Activated naive CD4-positive, alpha-beta T cell treated with anti-CD3 and anti-CD28 coated beads, Interleukin-2, amount 50 U/mL, for 24 hours (primary cell): ENCODE measurements around the gene TMPRSS7.

ENCODE experiments used
- H3K27ac Mint-ChIP-seq: one replicate; pipeline ENCODE4 v1.8.0; 2021; ENCODE audit warnings: mild to moderate bottlenecking, mixed read lengths
- H3K27me3 Mint-ChIP-seq: one replicate; pipeline ENCODE4 v1.8.0; 2021; ENCODE audit warnings: mixed read lengths
- H3K36me3 Mint-ChIP-seq: one replicate; pipeline ENCODE4 v1.8.0; 2021; ENCODE audit warnings: mixed read lengths
- H3K4me1 Mint-ChIP-seq: one replicate; pipeline ENCODE4 v1.8.0; 2021; ENCODE audit warnings: mixed read lengths
- H3K4me3 Mint-ChIP-seq: one replicate; pipeline ENCODE4 v1.8.0; 2021; ENCODE audit warnings: mild to moderate bottlenecking, mixed read lengths
- H3K9me3 Mint-ChIP-seq: one replicate; pipeline ENCODE4 v1.8.0; 2021; ENCODE audit warnings: mixed read lengths

The TMPRSS7 gene

GRCh38 chr3:112034436-112034835, at the start of gene TMPRSS7:
TMPRSS7 (plus strand) TSS chr3:112034736; CDS start chr3:112034846, 110 bp downstream.
- H3K36me3 Mint-ChIP-seq, result no peaks in the 10 kb centered on the region
- no peaks in the 10 kb centered on the region for H3K9me3 Mint-ChIP-seq
- H3K4me3 Mint-ChIP-seq, result no peak within 1 kb of the TSS
- no peaks in the 10 kb centered on the region for H3K4me1 Mint-ChIP-seq
- no peaks in the 10 kb centered on the region for H3K27me3 Mint-ChIP-seq
- H3K27ac Mint-ChIP-seq, result no peak within 1 kb of the TSS

GRCh38 chr3:111986800-111987199, 47.7 kb upstream of the TMPRSS7 start:
- H3K27ac Mint-ChIP-seq, result peak overlapping the region; percentile 26
- H3K9me3 Mint-ChIP-seq, result no peaks in the 10 kb centered on the region
- H3K4me3 Mint-ChIP-seq, result no peak overlapping the region
- peaks cover 72% of the 10 kb centered on the region for H3K4me1 Mint-ChIP-seq
- H3K27me3 Mint-ChIP-seq, result no peaks in the 10 kb centered on the region
- H3K36me3 Mint-ChIP-seq, result peaks cover 23% of the 10 kb centered on the region

GRCh38 chr3:111989061-111989678, 45.4 kb upstream of the TMPRSS7 start:
- Mint-ChIP-seq H3K4me1 (peaks cover 59% of the 10 kb centered on the region), H3K27me3 (no peaks in the 10 kb centered on the region), H3K9me3 (no peaks in the 10 kb centered on the region), H3K36me3 (peaks cover 30% of the 10 kb centered on the region), H3K27ac (no peak overlapping the region), H3K4me3 (no peak overlapping the region)

GRCh38 chr3:111993038-111993437, 41.5 kb upstream of the TMPRSS7 start:
- H3K4me1 Mint-ChIP-seq, result peaks cover 36% of the 10 kb centered on the region
- H3K36me3 Mint-ChIP-seq, result peaks cover 18% of the 10 kb centered on the region
- H3K9me3 Mint-ChIP-seq, result no peaks in the 10 kb centered on the region
- no peaks in the 10 kb centered on the region for H3K27me3 Mint-ChIP-seq
- H3K4me3 Mint-ChIP-seq, result no peak overlapping the region
- H3K27ac Mint-ChIP-seq, result no peak overlapping the region

- Mint-ChIP-seq H3K4me1 (peaks cover 58% of the 10 kb centered on the region), H3K9me3 (no peaks in the 10 kb centered on the region), H3K36me3 (no peaks in the 10 kb centered on the region), H3K27me3 (no peaks in the 10 kb centered on the region), H3K4me3 (peak within 1 kb of the TSS; percentile 81), H3K27ac (peak within 1 kb of the TSS; percentile 8)
Measured at GRCh38 chr3:111998636-111999483, 35.7 kb upstream of the TMPRSS7 start, which contains the start of gene TAGLN3. TAGLN3 (plus strand) TSS chr3:111998922; CDS start chr3:111999423, 501 bp downstream.

- H3K4me1 Mint-ChIP-seq, result peaks cover 67% of the 10 kb centered on the region
- H3K36me3 Mint-ChIP-seq, result no peaks in the 10 kb centered on the region
- H3K9me3 Mint-ChIP-seq, result no peaks in the 10 kb centered on the region
- H3K27ac Mint-ChIP-seq, result no peak overlapping the region
- no peaks in the 10 kb centered on the region for H3K27me3 Mint-ChIP-seq
- peak overlapping the region; percentile 81 for H3K4me3 Mint-ChIP-seq
Measured at GRCh38 chr3:111999484-112000324, 34.8 kb upstream of the TMPRSS7 start.

GRCh38 chr3:112000367-112000771, 34.2 kb upstream of the TMPRSS7 start:
- no peak overlapping the region for H3K4me3 Mint-ChIP-seq
- no peak overlapping the region for H3K27ac Mint-ChIP-seq
- no peaks in the 10 kb centered on the region for H3K9me3 Mint-ChIP-seq
- no peaks in the 10 kb centered on the region for H3K36me3 Mint-ChIP-seq
- no peaks in the 10 kb centered on the region for H3K27me3 Mint-ChIP-seq
- H3K4me1 Mint-ChIP-seq, result peaks cover 71% of the 10 kb centered on the region

- Mint-ChIP-seq H3K27me3 (no peaks in the 10 kb centered on the region), H3K4me1 (peaks cover 68% of the 10 kb centered on the region), H3K4me3 (no peak overlapping the region), H3K9me3 (no peaks in the 10 kb centered on the region), H3K36me3 (no peaks in the 10 kb centered on the region), H3K27ac (no peak overlapping the region)
Measured at GRCh38 chr3:112000966-112001365, 33.6 kb upstream of the TMPRSS7 start.

GRCh38 chr3:112001526-112001925, 33.0 kb upstream of the TMPRSS7 start:
- H3K36me3 Mint-ChIP-seq, result no peaks in the 10 kb centered on the region
- peaks cover 68% of the 10 kb centered on the region for H3K4me1 Mint-ChIP-seq
- no peaks in the 10 kb centered on the region for H3K27me3 Mint-ChIP-seq
- H3K9me3 Mint-ChIP-seq, result no peaks in the 10 kb centered on the region
- H3K27ac Mint-ChIP-seq, result peak overlapping the region; percentile 71
- H3K4me3 Mint-ChIP-seq, result peak overlapping the region; percentile 16

GRCh38 chr3:112002096-112002971, 32.2 kb upstream of the TMPRSS7 start:
- Mint-ChIP-seq H3K36me3 (no peaks in the 10 kb centered on the region), H3K27me3 (no peaks in the 10 kb centered on the region), H3K27ac (peak overlapping the region; percentile 95), H3K4me1 (peaks cover 66% of the 10 kb centered on the region), H3K4me3 (peak overlapping the region; percentile 67), H3K9me3 (no peaks in the 10 kb centered on the region)

GRCh38 chr3:112003321-112004080, 31.0 kb upstream of the TMPRSS7 start:
- Mint-ChIP-seq H3K36me3 (no peaks in the 10 kb centered on the region), H3K4me3 (peak overlapping the region; percentile 67), H3K4me1 (peaks cover 63% of the 10 kb centered on the region), H3K27ac (peak overlapping the region; percentile 95), H3K9me3 (no peaks in the 10 kb centered on the region), H3K27me3 (no peaks in the 10 kb centered on the region)

GRCh38 chr3:112004187-112004586, 30.3 kb upstream of the TMPRSS7 start:
- H3K27me3 Mint-ChIP-seq, result no peaks in the 10 kb centered on the region
- H3K27ac Mint-ChIP-seq, result peak overlapping the region; percentile 75
- H3K36me3 Mint-ChIP-seq, result no peaks in the 10 kb centered on the region
- peaks cover 56% of the 10 kb centered on the region for H3K4me1 Mint-ChIP-seq
- peak overlapping the region; percentile 37 for H3K4me3 Mint-ChIP-seq
- H3K9me3 Mint-ChIP-seq, result no peaks in the 10 kb centered on the region

- Mint-ChIP-seq H3K27me3 (no peaks in the 10 kb centered on the region), H3K27ac (peak overlapping the region; percentile 75), H3K4me1 (peaks cover 54% of the 10 kb centered on the region), H3K4me3 (peak overlapping the region; percentile 37), H3K36me3 (no peaks in the 10 kb centered on the region), H3K9me3 (no peaks in the 10 kb centered on the region)
Measured at GRCh38 chr3:112004669-112005068, 29.9 kb upstream of the TMPRSS7 start.

- Mint-ChIP-seq H3K4me1 (peaks cover 51% of the 10 kb centered on the region), H3K9me3 (no peaks in the 10 kb centered on the region)
Measured at GRCh38 chr3:112005091-112005672, 29.4 kb upstream of the TMPRSS7 start.

More at GRCh38 chr3:112005091-112005672, 29.4 kb upstream of the TMPRSS7 start:
- Mint-ChIP-seq H3K27ac (peak overlapping the region; percentile 53), H3K27me3 (no peaks in the 10 kb centered on the region), H3K36me3 (no peaks in the 10 kb centered on the region), H3K4me3 (peak overlapping the region; percentile 2)
